ENCODE measurements around the gene MARF1.

Gene MARF1

DNA sequence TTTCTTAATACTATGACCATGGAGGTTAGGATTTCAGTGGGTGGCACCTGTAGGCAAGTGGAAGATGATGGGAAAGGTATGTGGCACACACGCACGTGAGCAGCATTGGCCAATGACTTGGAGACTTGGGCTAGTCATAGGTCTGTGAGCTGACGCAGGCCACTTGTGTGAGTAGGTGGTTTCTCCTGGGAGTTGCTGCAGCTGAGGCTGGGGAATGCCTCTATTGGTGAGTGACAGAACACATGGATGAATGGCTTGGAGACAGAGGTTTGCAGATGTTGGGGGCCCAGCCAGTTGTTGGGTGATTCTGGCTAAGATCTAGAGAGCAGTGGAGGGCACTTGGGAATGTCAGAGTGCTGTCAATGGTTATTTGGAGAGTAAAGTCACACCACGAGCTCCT, 64.1 kb downstream of the MARF1 start:
- no peaks in the 10 kb centered on the region for H3K9me3 ChIP-seq (ENCODE audit: insufficient read depth, low read depth, low read length)
- H3K27ac ChIP-seq (ENCODE audit: low read depth, low read length) = no peak overlapping the region
- no peaks in the 10 kb centered on the region for H3K36me3 ChIP-seq (ENCODE audit: control insufficient read depth in 1 of 2, insufficient read depth in 2 of 2, low read length in 2 of 2)
- H3K4ac ChIP-seq (ENCODE audit: low read depth, low read length) = no peak overlapping the region
- H3K4me2 ChIP-seq (ENCODE audit: low read length) = no peak overlapping the region
- H3K4me1 ChIP-seq (ENCODE audit: control insufficient read depth in 1 of 2, insufficient read depth in 2 of 2, low read length in 2 of 2) = no peaks in the 10 kb centered on the region
- H4K91ac ChIP-seq (ENCODE audit: low read depth, low read length) = no peak overlapping the region
- WGBS (ENCODE audit: extremely low coverage, insufficient coverage, insufficient read length) = no CpG with 5 or more reads among the region's 4 CpGs
- no peak overlapping the region for H3K14ac ChIP-seq (ENCODE audit: low read length)
- H2AFZ ChIP-seq (ENCODE audit: insufficient read depth, low read length, poor library complexity) = no peak overlapping the region
- H2AK5ac ChIP-seq (ENCODE audit: low read length) = no peak overlapping the region
- no peak overlapping the region for H3K9ac ChIP-seq (ENCODE audit: low read length)
- no peak overlapping the region for H2BK12ac ChIP-seq (ENCODE audit: low read length)
- H3K23ac ChIP-seq (ENCODE audit: low read length) = no peak overlapping the region
- no peak overlapping the region for H2BK5ac ChIP-seq (ENCODE audit: low read depth, low read length, poor library complexity)
- no peak overlapping the region for H4K12ac ChIP-seq (ENCODE audit: low read depth, low read length)
- no peak overlapping the region for H3K18ac ChIP-seq (ENCODE audit: low read length)
- H4K8ac ChIP-seq (ENCODE audit: low read depth, low read length) = no peak overlapping the region
- H3K79me2 ChIP-seq (ENCODE audit: control insufficient read depth, insufficient read depth, low read length, poor library complexity) = no peaks in the 10 kb centered on the region
- H3K4me3 ChIP-seq (ENCODE audit: low read depth, low read length) = peak overlapping the region; percentile 13
- no peak overlapping the region for H2BK120ac ChIP-seq (ENCODE audit: insufficient read depth, low read length, poor library complexity)
- no peaks in the 10 kb centered on the region for H3K27me3 ChIP-seq (ENCODE audit: insufficient read depth, low read length)
- DNase-seq = no peak
- H3K79me1 ChIP-seq (ENCODE audit: low read length) = no peaks in the 10 kb centered on the region

DNA sequence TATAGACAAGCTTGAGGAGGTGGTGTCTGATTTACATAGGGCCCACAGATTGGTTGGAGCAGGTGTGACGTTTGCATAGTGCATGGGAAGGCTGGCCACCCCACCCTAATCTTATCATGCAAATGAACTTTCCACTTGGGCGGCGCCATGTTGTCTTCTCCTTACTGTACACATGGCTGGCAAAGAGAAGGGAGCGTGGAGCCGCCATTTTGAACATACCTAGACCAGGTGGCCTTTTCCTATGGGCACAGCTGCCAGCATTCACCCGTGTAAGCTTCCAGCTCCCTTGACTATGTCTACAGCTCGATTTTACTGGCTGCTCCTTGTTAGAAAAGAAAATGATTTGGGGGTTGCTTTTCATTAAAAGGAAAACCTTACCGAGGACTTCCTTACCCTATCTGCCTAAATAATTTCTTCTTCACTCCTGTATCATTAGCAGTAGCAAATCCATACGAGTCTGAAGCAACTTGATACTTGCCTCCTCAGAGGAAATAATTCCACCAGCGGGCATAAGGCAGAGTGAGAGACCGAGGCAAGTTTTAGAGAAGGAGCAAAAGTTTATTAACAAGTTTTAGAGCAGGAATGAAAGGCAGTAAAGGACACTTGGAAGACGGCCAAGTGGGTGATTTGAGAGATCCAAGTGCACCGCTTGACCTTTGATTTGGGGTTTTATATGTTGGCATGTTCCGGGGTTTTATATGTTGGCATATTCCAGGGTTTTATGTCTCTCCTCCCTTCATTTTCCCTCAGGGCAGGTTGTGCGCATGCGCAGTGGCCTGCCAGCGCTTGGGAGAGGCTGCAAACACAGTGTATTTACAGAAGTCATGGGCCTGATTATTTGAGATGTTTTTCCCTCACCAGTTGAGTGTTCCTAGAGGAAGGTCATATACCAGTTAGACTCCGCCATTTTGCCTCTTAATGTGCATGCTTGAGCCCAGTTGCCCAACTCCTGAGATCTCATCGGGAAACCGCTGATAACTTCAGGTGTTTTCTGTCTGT, 65.7 kb downstream of the MARF1 start:
- no peak overlapping the region for H3K4me3 ChIP-seq (ENCODE audit: low read depth, low read length)
- no peaks in the 10 kb centered on the region for H3K4me1 ChIP-seq (ENCODE audit: control insufficient read depth in 1 of 2, insufficient read depth in 2 of 2, low read length in 2 of 2)
- H3K18ac ChIP-seq (ENCODE audit: low read length) = no peak overlapping the region
- H3K27me3 ChIP-seq (ENCODE audit: insufficient read depth, low read length) = no peaks in the 10 kb centered on the region
- H3K4me2 ChIP-seq (ENCODE audit: low read length) = no peak overlapping the region
- H3K9ac ChIP-seq (ENCODE audit: low read length) = no peak overlapping the region
- H2BK120ac ChIP-seq (ENCODE audit: insufficient read depth, low read length, poor library complexity) = no peak overlapping the region
- no peak overlapping the region for H4K12ac ChIP-seq (ENCODE audit: low read depth, low read length)
- H2AFZ ChIP-seq (ENCODE audit: insufficient read depth, low read length, poor library complexity) = no peak overlapping the region
- no peak overlapping the region for H3K14ac ChIP-seq (ENCODE audit: low read length)
- no peaks in the 10 kb centered on the region for H3K79me1 ChIP-seq (ENCODE audit: low read length)
- no peak overlapping the region for H4K8ac ChIP-seq (ENCODE audit: low read depth, low read length)
- H3K4ac ChIP-seq (ENCODE audit: low read depth, low read length) = no peak overlapping the region
- H4K91ac ChIP-seq (ENCODE audit: low read depth, low read length) = no peak overlapping the region
- H2AK5ac ChIP-seq (ENCODE audit: low read length) = no peak overlapping the region
- no peaks in the 10 kb centered on the region for H3K79me2 ChIP-seq (ENCODE audit: control insufficient read depth, insufficient read depth, low read length, poor library complexity)
- no peak overlapping the region for H3K27ac ChIP-seq (ENCODE audit: low read depth, low read length)
- H3K23ac ChIP-seq (ENCODE audit: low read length) = no peak overlapping the region
- no peaks in the 10 kb centered on the region for H3K36me3 ChIP-seq (ENCODE audit: control insufficient read depth in 1 of 2, insufficient read depth in 2 of 2, low read length in 2 of 2)
- no CpG with 5 or more reads among the region's 20 CpGs for WGBS (ENCODE audit: extremely low coverage, insufficient coverage, insufficient read length)
- H2BK12ac ChIP-seq (ENCODE audit: low read length) = no peak overlapping the region
- no peak for DNase-seq
- no peak overlapping the region for H2BK5ac ChIP-seq (ENCODE audit: low read depth, low read length, poor library complexity)
- H3K9me3 ChIP-seq (ENCODE audit: insufficient read depth, low read depth, low read length) = no peaks in the 10 kb centered on the region

DNA sequence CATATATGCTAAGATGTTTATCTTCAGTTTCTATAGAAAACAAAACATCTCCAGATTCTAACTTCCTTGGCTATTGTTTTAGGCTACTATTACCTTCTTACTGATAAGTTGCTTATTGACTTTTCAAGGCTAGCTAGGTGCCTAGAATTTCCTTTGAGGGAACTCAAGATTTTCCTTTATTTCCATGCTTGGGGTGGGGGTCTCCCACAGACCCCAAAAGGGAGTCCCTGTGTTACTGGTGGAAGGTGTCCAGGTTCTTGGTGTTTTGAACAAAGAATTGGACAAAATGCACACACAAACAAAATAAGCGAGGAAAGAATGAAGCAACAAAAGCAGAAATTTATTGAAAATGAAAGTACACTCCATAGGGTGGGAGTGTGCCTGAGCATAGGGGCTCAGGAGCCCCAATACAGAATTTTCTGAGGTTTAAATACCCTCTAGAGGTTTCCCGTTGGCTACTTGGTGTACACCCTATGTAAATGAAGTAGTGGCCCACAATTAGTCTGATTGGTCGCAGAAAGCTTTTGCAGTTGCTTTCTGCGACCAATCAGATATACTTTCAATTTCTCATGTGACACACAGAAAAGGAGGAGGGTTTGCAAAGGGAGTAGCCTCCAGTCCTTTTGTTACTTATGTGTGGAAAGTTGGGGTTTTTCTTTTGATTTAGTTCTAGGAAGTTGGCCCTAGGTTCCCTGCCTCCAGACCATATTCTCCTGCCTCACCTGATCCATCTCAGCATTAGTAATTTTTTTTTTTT, 67.5 kb downstream of the MARF1 start:
- no peak overlapping the region for H2AFZ ChIP-seq (ENCODE audit: insufficient read depth, low read length, poor library complexity)
- H2AK5ac ChIP-seq (ENCODE audit: low read length) = no peak overlapping the region
- DNase-seq = no peak
- no peak overlapping the region for H3K23ac ChIP-seq (ENCODE audit: low read length)
- H2BK5ac ChIP-seq (ENCODE audit: low read depth, low read length, poor library complexity) = no peak overlapping the region
- H3K4ac ChIP-seq (ENCODE audit: low read depth, low read length) = no peak overlapping the region
- H3K79me2 ChIP-seq (ENCODE audit: control insufficient read depth, insufficient read depth, low read length, poor library complexity) = no peaks in the 10 kb centered on the region
- no peak overlapping the region for H4K91ac ChIP-seq (ENCODE audit: low read depth, low read length)
- no peak overlapping the region for H3K27ac ChIP-seq (ENCODE audit: low read depth, low read length)
- H4K8ac ChIP-seq (ENCODE audit: low read depth, low read length) = no peak overlapping the region
- no peak overlapping the region for H3K18ac ChIP-seq (ENCODE audit: low read length)
- no peaks in the 10 kb centered on the region for H3K9me3 ChIP-seq (ENCODE audit: insufficient read depth, low read depth, low read length)
- H3K4me3 ChIP-seq (ENCODE audit: low read depth, low read length) = no peak overlapping the region
- H4K12ac ChIP-seq (ENCODE audit: low read depth, low read length) = no peak overlapping the region
- no peaks in the 10 kb centered on the region for H3K36me3 ChIP-seq (ENCODE audit: control insufficient read depth in 1 of 2, insufficient read depth in 2 of 2, low read length in 2 of 2)
- no peaks in the 10 kb centered on the region for H3K4me1 ChIP-seq (ENCODE audit: control insufficient read depth in 1 of 2, insufficient read depth in 2 of 2, low read length in 2 of 2)
- H3K9ac ChIP-seq (ENCODE audit: low read length) = no peak overlapping the region
- no peak overlapping the region for H2BK120ac ChIP-seq (ENCODE audit: insufficient read depth, low read length, poor library complexity)
- no peaks in the 10 kb centered on the region for H3K27me3 ChIP-seq (ENCODE audit: insufficient read depth, low read length)
- WGBS (ENCODE audit: extremely low coverage, insufficient coverage, insufficient read length) = no CpG with 5 or more reads among the region's 4 CpGs
- H3K79me1 ChIP-seq (ENCODE audit: low read length) = no peaks in the 10 kb centered on the region
- H3K14ac ChIP-seq (ENCODE audit: low read length) = no peak overlapping the region
- H3K4me2 ChIP-seq (ENCODE audit: low read length) = no peak overlapping the region
- H2BK12ac ChIP-seq (ENCODE audit: low read length) = no peak overlapping the region

DNA sequence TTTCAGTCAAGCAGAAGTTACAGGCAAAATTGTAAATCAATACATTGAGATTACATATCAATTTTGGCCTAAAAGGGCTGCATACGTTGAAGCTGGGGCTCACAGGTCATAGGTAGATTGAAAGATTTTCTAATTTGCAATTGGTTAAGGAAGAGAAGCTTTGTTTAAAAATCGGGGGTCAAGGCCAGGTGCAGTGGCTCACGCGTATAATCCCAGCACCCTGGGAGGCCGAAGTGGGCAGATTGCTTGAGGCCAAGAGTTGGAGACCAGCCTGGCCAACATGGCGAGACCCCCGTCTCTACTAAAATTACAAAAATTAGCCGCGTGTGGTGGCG, 68.4 kb downstream of the MARF1 start:
- no peak overlapping the region for H3K4me2 ChIP-seq (ENCODE audit: low read length)
- no peaks in the 10 kb centered on the region for H3K9me3 ChIP-seq (ENCODE audit: insufficient read depth, low read depth, low read length)
- H3K18ac ChIP-seq (ENCODE audit: low read length) = no peak overlapping the region

More for the DNA sequence above, 68.4 kb downstream of the MARF1 start:
- Histone ChIP-seq H3K9ac (ENCODE audit: low read length) (no peak overlapping the region), H2AK5ac (ENCODE audit: low read length) (no peak overlapping the region), H4K8ac (ENCODE audit: low read depth, low read length) (no peak overlapping the region), H4K91ac (ENCODE audit: low read depth, low read length) (no peak overlapping the region), H3K27me3 (ENCODE audit: insufficient read depth, low read length) (no peaks in the 10 kb centered on the region), H3K79me1 (ENCODE audit: low read length) (no peaks in the 10 kb centered on the region), H2BK5ac (ENCODE audit: low read depth, low read length, poor library complexity) (no peak overlapping the region), H2BK120ac (ENCODE audit: insufficient read depth, low read length, poor library complexity) (no peak overlapping the region), H3K4me3 (ENCODE audit: low read depth, low read length) (no peak overlapping the region), H3K79me2 (ENCODE audit: control insufficient read depth, insufficient read depth, low read length, poor library complexity) (no peaks in the 10 kb centered on the region), H3K4ac (ENCODE audit: low read depth, low read length) (no peak overlapping the region), H2BK12ac (ENCODE audit: low read length) (no peak overlapping the region), H3K14ac (ENCODE audit: low read length) (no peak overlapping the region), H3K4me1 (ENCODE audit: control insufficient read depth in 1 of 2, insufficient read depth in 2 of 2, low read length in 2 of 2) (no peaks in the 10 kb centered on the region), H4K12ac (ENCODE audit: low read depth, low read length) (no peak overlapping the region), H3K36me3 (ENCODE audit: control insufficient read depth in 1 of 2, insufficient read depth in 2 of 2, low read length in 2 of 2) (no peaks in the 10 kb centered on the region), H3K23ac (ENCODE audit: low read length) (no peak overlapping the region), H2AFZ (ENCODE audit: insufficient read depth, low read length, poor library complexity) (no peak overlapping the region), H3K27ac (ENCODE audit: low read depth, low read length) (no peak overlapping the region)
- no peak for DNase-seq
- no CpG with 5 or more reads among the region's 10 CpGs for WGBS (ENCODE audit: extremely low coverage, insufficient coverage, insufficient read length)

Measured in trophoblast cell (in vitro differentiated cells and primary cell).